HEK293 (cell line): Measurements from ENCODE around the gene EPHB1.

Experiments
- CTCF ChIA-PET: fragments of 350-600 bp; formaldehyde crosslinking; extraction: SDS; loops from one replicate; lab custom pipeline; 2021; ENCODE audit warnings: antibody characterized with exemption; lab: Yijun Ruan, JAX
- POLR2A ChIA-PET: fragments of 300-600 bp; formaldehyde crosslinking; extraction: SDS; loops from one replicate; lab custom pipeline; 2020; ENCODE audit warnings: antibody characterized with exemption, inconsistent platforms; lab: Yijun Ruan, JAX
- H3K27ac ChIP-seq: fragments of 200-500 bp; sonication (Bioruptor generic); 2 replicates; pipeline ENCODE4 v1.5.1; 2014; ENCODE audit warnings: low read depth, low read length, control low read depth, inconsistent platforms; ENCODE audit errors: extremely low read depth
- H3K36me3 ChIP-seq, 2 experiments: fragments of 200-500 bp in 1 of 2; sonication (Bioruptor generic) in 1 of 2; 1 replicate in 1 of 2; 2 replicates in 1 of 2; pipeline ENCODE4 v1.5.1; 2014 to 2017; ENCODE audit warnings: inconsistent platforms in 2 of 2, low read length in 2 of 2; ENCODE audit not compliant: control insufficient read depth in 2 of 2, insufficient read depth in 1 of 2
- H3K4me1 ChIP-seq: fragments of 200-500 bp; sonication (Bioruptor generic); 2 replicates; pipeline ENCODE4 v1.5.1; 2014; ENCODE audit warnings: mild to moderate bottlenecking, low read length, inconsistent platforms; ENCODE audit not compliant: control insufficient read depth, insufficient read depth
- H3K4me3 ChIP-seq: 2 replicates; pipeline ENCODE4 v1.5.1; 2011; ENCODE audit warnings: low read depth, mild to moderate bottlenecking, control low read depth, low read length, moderate library complexity
- H3K9me3 ChIP-seq: fragments of 200-500 bp; sonication (Bioruptor generic); 2 replicates; pipeline ENCODE4 v1.5.1; 2014; ENCODE audit warnings: low read depth, low read length, inconsistent platforms; ENCODE audit not compliant: control insufficient read depth, insufficient read depth
- BCL11B ChIP-seq: fragments of 450-650 bp; formaldehyde crosslinking; IDR thresholded peaks from 2 replicates; pipeline ENCODE4 v1.5.1; 2016; ENCODE audit warnings: low read depth, missing biosample characterization, missing genetic modification characterization
- GFI1B ChIP-seq: fragments of 450-650 bp; formaldehyde crosslinking; IDR thresholded peaks from 2 replicates; pipeline ENCODE4 v1.5.1; 2016; ENCODE audit warnings: missing biosample characterization, missing genetic modification characterization
- HOXA7 ChIP-seq: sonication (generic); formaldehyde crosslinking; IDR thresholded peaks from 2 replicates; pipeline ENCODE4 v1.8.1; 2022; ENCODE audit warnings: missing genetic modification reagents, borderline replicate concordance
- KLF8 ChIP-seq: fragments of 450-650 bp; formaldehyde crosslinking; IDR thresholded peaks from 2 replicates; pipeline ENCODE4 v1.5.1; 2016; ENCODE audit warnings: missing biosample characterization, missing genetic modification characterization
- PRDM4 ChIP-seq: fragments of 450-650 bp; formaldehyde crosslinking; IDR thresholded peaks from 2 replicates; pipeline ENCODE4 v1.5.1; 2017; ENCODE audit warnings: missing biosample characterization, missing genetic modification characterization
- SP7 ChIP-seq: fragments of 450-650 bp; formaldehyde crosslinking; IDR thresholded peaks from 2 replicates; pipeline ENCODE4 v1.5.1; 2016; ENCODE audit warnings: missing biosample characterization, missing genetic modification characterization
- YY1 ChIP-seq: fragments of 450-650 bp; formaldehyde crosslinking; IDR thresholded peaks from 2 replicates; pipeline ENCODE4 v1.5.1; 2018; ENCODE audit warnings: missing biosample characterization, missing genetic modification characterization
- ZFP69B ChIP-seq: fragments of 450-650 bp; formaldehyde crosslinking; IDR thresholded peaks from 2 replicates; pipeline ENCODE4 v1.5.1; 2016; ENCODE audit warnings: missing biosample characterization, missing genetic modification characterization
- ZNF140 ChIP-seq: fragments of 450-650 bp; formaldehyde crosslinking; IDR thresholded peaks from 2 replicates; pipeline ENCODE4 v1.5.1; 2016; ENCODE audit warnings: missing biosample characterization, missing genetic modification characterization
- ZNF169 ChIP-seq: fragments of 450-650 bp; formaldehyde crosslinking; IDR thresholded peaks from 2 replicates; pipeline ENCODE4 v1.5.1; 2016; ENCODE audit warnings: missing biosample characterization, missing genetic modification characterization
- ZNF311 ChIP-seq: fragments of 450-650 bp; formaldehyde crosslinking; IDR thresholded peaks from 2 replicates; pipeline ENCODE4 v1.5.1; 2017; ENCODE audit warnings: missing biosample characterization, missing genetic modification characterization, borderline replicate concordance
- ZNF513 ChIP-seq: fragments of 450-650 bp; IDR thresholded peaks from 2 replicates; pipeline ENCODE4 v1.5.1; 2018; ENCODE audit warnings: missing biosample characterization, missing genetic modification characterization
- ZNF555 ChIP-seq: fragments of 450-650 bp; formaldehyde crosslinking; conservative IDR thresholded peaks from 2 replicates; pipeline ENCODE4 v1.5.1; 2017; ENCODE audit warnings: missing biosample characterization, mild to moderate bottlenecking, missing genetic modification characterization, inconsistent platforms
- ZNF560 ChIP-seq: fragments of 450-650 bp; formaldehyde crosslinking; IDR thresholded peaks from 2 replicates; pipeline ENCODE4 v1.5.1; 2017; ENCODE audit warnings: missing biosample characterization, missing genetic modification characterization, borderline replicate concordance
- ZNF585B ChIP-seq: fragments of 450-650 bp; formaldehyde crosslinking; IDR thresholded peaks from 2 replicates; pipeline ENCODE4 v1.5.1; 2016; ENCODE audit warnings: missing biosample characterization, missing genetic modification characterization
- ZNF629 ChIP-seq: fragments of 450-650 bp; formaldehyde crosslinking; IDR thresholded peaks from 2 replicates; pipeline ENCODE4 v1.5.1; 2017; ENCODE audit warnings: missing biosample characterization, missing genetic modification characterization
- ZNF670 ChIP-seq: fragments of 450-650 bp; formaldehyde crosslinking; IDR thresholded peaks from 2 replicates; pipeline ENCODE4 v1.5.1; 2016; ENCODE audit warnings: missing biosample characterization, missing genetic modification characterization, low read depth
- ZNF707 ChIP-seq: fragments of 450-650 bp; formaldehyde crosslinking; IDR thresholded peaks from 2 replicates; pipeline ENCODE4 v1.5.1; 2016; ENCODE audit warnings: missing biosample characterization, missing genetic modification characterization
- TF ChIP-seq, protein P1 (sequence below): fragments of 450-650 bp; formaldehyde crosslinking; IDR thresholded peaks from 2 replicates; pipeline ENCODE4 v1.5.1; 2016; ENCODE audit warnings: missing biosample characterization, missing genetic modification characterization, low read depth
- TF ChIP-seq, protein P2 (sequence below): fragments of 450-650 bp; formaldehyde crosslinking; IDR thresholded peaks from 2 replicates; pipeline ENCODE4 v1.5.1; 2016; ENCODE audit warnings: missing biosample characterization, missing genetic modification characterization

The EPHB1 gene

GRCh38 chr3:135050536-135050935, 255.5 kb downstream of the EPHB1 start:
- H3K4me3 ChIP-seq, result no peak overlapping the region
- no peaks in the 10 kb centered on the region for H3K36me3 ChIP-seq
- TF ChIP-seq ZNF629 (no peak), ZNF555 (tag by site-specific recombination) (no peak), KLF8 (tag by site-specific recombination) (no peak), ZNF169 (no peak), ZNF560 (tag by site-specific recombination) (no peak), ZNF311 (tag by site-specific recombination) (no peak), ZNF707 (no peak), YY1 (tag by site-specific recombination) (no peak), SP7 (tag by site-specific recombination) (no peak), PRDM4 (no peak), BCL11B (tag by site-specific recombination) (no peak)
- TF ChIP-seq, protein P1, sequence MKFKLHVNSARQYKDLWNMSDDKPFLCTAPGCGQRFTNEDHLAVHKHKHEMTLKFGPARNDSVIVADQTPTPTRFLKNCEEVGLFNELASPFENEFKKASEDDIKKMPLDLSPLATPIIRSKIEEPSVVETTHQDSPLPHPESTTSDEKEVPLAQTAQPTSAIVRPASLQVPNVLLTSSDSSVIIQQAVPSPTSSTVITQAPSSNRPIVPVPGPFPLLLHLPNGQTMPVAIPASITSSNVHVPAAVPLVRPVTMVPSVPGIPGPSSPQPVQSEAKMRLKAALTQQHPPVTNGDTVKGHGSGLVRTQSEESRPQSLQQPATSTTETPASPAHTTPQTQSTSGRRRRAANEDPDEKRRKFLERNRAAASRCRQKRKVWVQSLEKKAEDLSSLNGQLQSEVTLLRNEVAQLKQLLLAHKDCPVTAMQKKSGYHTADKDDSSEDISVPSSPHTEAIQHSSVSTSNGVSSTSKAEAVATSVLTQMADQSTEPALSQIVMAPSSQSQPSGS (tag by site-specific recombination), result no peak
- TF ChIP-seq, protein P2, sequence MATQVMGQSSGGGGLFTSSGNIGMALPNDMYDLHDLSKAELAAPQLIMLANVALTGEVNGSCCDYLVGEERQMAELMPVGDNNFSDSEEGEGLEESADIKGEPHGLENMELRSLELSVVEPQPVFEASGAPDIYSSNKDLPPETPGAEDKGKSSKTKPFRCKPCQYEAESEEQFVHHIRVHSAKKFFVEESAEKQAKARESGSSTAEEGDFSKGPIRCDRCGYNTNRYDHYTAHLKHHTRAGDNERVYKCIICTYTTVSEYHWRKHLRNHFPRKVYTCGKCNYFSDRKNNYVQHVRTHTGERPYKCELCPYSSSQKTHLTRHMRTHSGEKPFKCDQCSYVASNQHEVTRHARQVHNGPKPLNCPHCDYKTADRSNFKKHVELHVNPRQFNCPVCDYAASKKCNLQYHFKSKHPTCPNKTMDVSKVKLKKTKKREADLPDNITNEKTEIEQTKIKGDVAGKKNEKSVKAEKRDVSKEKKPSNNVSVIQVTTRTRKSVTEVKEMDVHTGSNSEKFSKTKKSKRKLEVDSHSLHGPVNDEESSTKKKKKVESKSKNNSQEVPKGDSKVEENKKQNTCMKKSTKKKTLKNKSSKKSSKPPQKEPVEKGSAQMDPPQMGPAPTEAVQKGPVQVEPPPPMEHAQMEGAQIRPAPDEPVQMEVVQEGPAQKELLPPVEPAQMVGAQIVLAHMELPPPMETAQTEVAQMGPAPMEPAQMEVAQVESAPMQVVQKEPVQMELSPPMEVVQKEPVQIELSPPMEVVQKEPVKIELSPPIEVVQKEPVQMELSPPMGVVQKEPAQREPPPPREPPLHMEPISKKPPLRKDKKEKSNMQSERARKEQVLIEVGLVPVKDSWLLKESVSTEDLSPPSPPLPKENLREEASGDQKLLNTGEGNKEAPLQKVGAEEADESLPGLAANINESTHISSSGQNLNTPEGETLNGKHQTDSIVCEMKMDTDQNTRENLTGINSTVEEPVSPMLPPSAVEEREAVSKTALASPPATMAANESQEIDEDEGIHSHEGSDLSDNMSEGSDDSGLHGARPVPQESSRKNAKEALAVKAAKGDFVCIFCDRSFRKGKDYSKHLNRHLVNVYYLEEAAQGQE, result no peak
- POLR2A ChIA-PET, result no interaction called here
- H3K27ac ChIP-seq, result no peak overlapping the region
- CTCF ChIA-PET, result no interaction called here
- H3K9me3 ChIP-seq, result no peaks in the 10 kb centered on the region
- no peaks in the 10 kb centered on the region for H3K4me1 ChIP-seq

DNA sequence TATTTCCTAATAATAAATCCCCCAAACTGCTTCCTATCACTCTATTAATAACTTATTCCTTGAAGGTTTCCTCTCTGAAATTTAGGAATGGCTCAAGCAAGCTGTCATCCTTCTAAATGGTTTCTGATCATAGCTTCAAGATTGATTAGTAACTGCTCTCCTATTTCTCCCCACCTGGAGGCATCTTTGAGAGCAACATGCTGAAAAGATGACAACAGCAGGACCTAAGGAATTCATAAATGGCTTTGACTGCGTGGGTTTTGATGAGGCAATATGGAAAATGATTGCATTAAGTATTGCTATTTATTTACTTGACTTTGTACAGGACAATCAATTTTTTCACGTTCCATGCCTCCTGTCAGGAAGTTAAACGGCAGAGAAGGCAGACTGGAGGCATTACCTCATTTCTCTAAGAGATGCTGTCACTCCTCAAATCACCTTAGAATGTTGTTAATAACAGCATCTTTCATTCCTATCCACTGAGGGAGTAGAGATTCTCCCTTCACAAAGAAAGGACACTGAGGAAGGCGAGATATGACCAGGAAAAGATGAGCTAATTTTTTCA, 256.4 kb downstream of the EPHB1 start:
- CTCF ChIA-PET, result interaction anchor here (0.6 kb wide), 1 partner anchor 503 kb away, joined by 4 read pairs; no protein-coding TSS in a partner anchor
- no peak overlapping the region for H3K4me3 ChIP-seq
- H3K27ac ChIP-seq, result no peak overlapping the region
- no peaks in the 10 kb centered on the region for H3K9me3 ChIP-seq
- H3K36me3 ChIP-seq, result no peaks in the 10 kb centered on the region
- TF ChIP-seq SP7 (tag by site-specific recombination), result no peak
- no peak for TF ChIP-seq ZNF140 (tag by site-specific recombination)
- H3K4me1 ChIP-seq, result no peaks in the 10 kb centered on the region
- POLR2A ChIA-PET, result no interaction called here

GRCh38 chr3:135055449-135055848, 260.4 kb downstream of the EPHB1 start:
- ChIA-PET POLR2A (no interaction called here), CTCF (no interaction called here)
- Histone ChIP-seq H3K4me3 (no peak overlapping the region), H3K9me3 (no peaks in the 10 kb centered on the region), H3K27ac (no peak overlapping the region), H3K4me1 (no peaks in the 10 kb centered on the region), H3K36me3 (no peaks in the 10 kb centered on the region)
- TF ChIP-seq HOXA7 (CRISPR knock-in tag) (no peak), ZFP69B (tag by site-specific recombination) (no peak), ZNF585B (no peak), ZNF513 (no peak), ZNF670 (no peak), GFI1B (tag by site-specific recombination) (no peak)
- TF ChIP-seq, protein P2, result no peak
